Caco-2 (cell line): ENCODE results near the gene RNF166. TPM values are rescaled to one million over a fixed set of nuclear protein-coding genes. Genes with fewer than 3 reads are reported as not detected.

Source experiments
- BruUV-seq: library from RNA; stranded (reverse); fragments of 400-500 nt; replicated peaks from 2 replicates; lab custom pipeline; 2021; lab: Mats Ljungman, UMichigan
- CTCF ChIA-PET: fragments of 300-600 bp; sonication (Branson Sonifier 250); formaldehyde crosslinking; loops from one replicate; lab custom pipeline; 2022; ENCODE audit warnings: antibody characterized with exemption; lab: Charles Lee
- POLR2A ChIA-PET: fragments of 300-600 bp; sonication (Branson Sonifier 250); formaldehyde crosslinking; loops from one replicate; lab custom pipeline; 2022; ENCODE audit warnings: antibody characterized with exemption; lab: Charles Lee
- DNase-seq, 2 experiments: peaks; one replicate each; pipeline versions ENCODE4 v3.0.0 to v3.0.0-alpha.2; 2020 to 2022
- H3K27me3 ChIP-seq: replicated peaks from 2 replicates; pipeline ENCODE4 v1.6.0; 2011; ENCODE audit warnings: low read length; ENCODE audit not compliant: control insufficient read depth, insufficient read depth
- H3K36me3 ChIP-seq: 2 replicates; pipeline ENCODE4 v1.5.1; 2011; ENCODE audit warnings: low read length; ENCODE audit not compliant: control insufficient read depth, insufficient read depth
- H3K4me1 ChIP-seq: fragments of 250-450 bp; sonication (Bioruptor Pico); 2 replicates; pipeline ENCODE4 v1.5.1; 2020; ENCODE audit warnings: mild to moderate bottlenecking
- H3K4me3 ChIP-seq: 2 replicates; pipeline ENCODE4 v1.5.1; 2011; ENCODE audit warnings: low read depth, mild to moderate bottlenecking, control low read depth, low read length
- H3K9me3 ChIP-seq: fragments of 250-450 bp; sonication (Bioruptor Pico); 2 replicates; pipeline ENCODE4 v1.5.1; 2020; ENCODE audit warnings: mild to moderate bottlenecking, moderate library complexity
- H3K27ac Mint-ChIP-seq: one replicate; pipeline ENCODE4 v1.8.0; 2022; ENCODE audit warnings: mixed read lengths; ENCODE audit not compliant: unreplicated experiment
- H3K27me3 Mint-ChIP-seq: one replicate; pipeline ENCODE4 v1.8.0; 2022; ENCODE audit warnings: mixed read lengths; ENCODE audit not compliant: insufficient read depth, unreplicated experiment
- H3K36me3 Mint-ChIP-seq: one replicate; pipeline ENCODE4 v1.8.0; 2022; ENCODE audit warnings: mild to moderate bottlenecking, mixed read lengths; ENCODE audit not compliant: insufficient read depth, unreplicated experiment
- H3K4me1 Mint-ChIP-seq: one replicate; pipeline ENCODE4 v1.8.0; 2022; ENCODE audit warnings: low read depth, mixed read lengths; ENCODE audit not compliant: unreplicated experiment
- H3K4me3 Mint-ChIP-seq: one replicate; pipeline ENCODE4 v1.8.0; 2022; ENCODE audit warnings: mild to moderate bottlenecking, moderate library complexity, mixed read lengths; ENCODE audit not compliant: unreplicated experiment
- H3K9me3 Mint-ChIP-seq: one replicate; pipeline ENCODE4 v1.8.0; 2022; ENCODE audit warnings: mixed read lengths; ENCODE audit not compliant: unreplicated experiment
- CTCF ChIP-seq, 2 experiments: fragments of 200-600 bp in 1 of 2; IDR thresholded peaks; 1 replicate in 1 of 2; 2 replicates in 1 of 2; pipeline versions ENCODE4 v1.5.1 to v1.8.0; 2011 to 2022; ENCODE audit warnings: antibody characterized with exemption in 1 of 2, control low read depth in 1 of 2, inconsistent platforms in 1 of 2, low read depth in 1 of 2, low read length in 1 of 2, mild to moderate bottlenecking in 1 of 2, moderate library complexity in 1 of 2; ENCODE audit not compliant: insufficient read depth in 1 of 2, severe bottlenecking in 1 of 2, unreplicated experiment in 1 of 2
- intact Hi-C: fragments of 100-400 bp; cut with micrococcal nuclease; formaldehyde crosslinking; loops from one replicate; pipeline ENCODE4 v1.10.0; 2022; ENCODE audit not compliant: unreplicated experiment
- total RNA-seq: library from RNA; stranded (reverse); gene quantifications from 2 replicates; pipeline ENCODE4 v1.2.3, GENCODE V29; 2022

RNF166 gene
- total RNA-seq, 1 experiment from 2014 or later, result 37.3 TPM

GRCh38 chr16:88678224-88678979, 27.8 kb downstream of the RNF166 start:
- intact Hi-C loops, result no loop called here
- no TSS peak for BruUV-seq
- H3K27ac Mint-ChIP-seq, result no peak overlapping the region
- POLR2A ChIA-PET, result no interaction called here
- Histone ChIP-seq H3K4me3 (no peak overlapping the region), H3K9me3 (no peaks in the 10 kb centered on the region), H3K27me3 (no peaks in the 10 kb centered on the region), H3K36me3 (no peaks in the 10 kb centered on the region), H3K4me1 (no peaks in the 10 kb centered on the region)
- no peak for TF ChIP-seq CTCF (IDR thresholded peaks at IDR 0.05; ENCODE audit: insufficient read depth in 1 of 2, low read depth in 1 of 2, low read length in 1 of 2, severe bottlenecking in 1 of 2, unreplicated experiment in 1 of 2)
- peaks cover 8% of the 10 kb centered on the region for H3K36me3 Mint-ChIP-seq
- DNase-seq, result no peak
- no peaks in the 10 kb centered on the region for H3K4me1 Mint-ChIP-seq
- H3K27me3 Mint-ChIP-seq, result no peaks in the 10 kb centered on the region
- no peak overlapping the region for H3K4me3 Mint-ChIP-seq
- H3K9me3 Mint-ChIP-seq, result no peaks in the 10 kb centered on the region
- CTCF ChIA-PET, result no interaction called here

- Mint-ChIP-seq H3K4me3 (no peak overlapping the region), H3K36me3 (peaks cover 8% of the 10 kb centered on the region), H3K27ac (no peak overlapping the region), H3K4me1 (no peaks in the 10 kb centered on the region), H3K27me3 (no peaks in the 10 kb centered on the region), H3K9me3 (no peaks in the 10 kb centered on the region)
- H3K36me3 ChIP-seq, result no peaks in the 10 kb centered on the region
- intact Hi-C loops, result no loop called here
- H3K4me3 ChIP-seq, result no peak overlapping the region
- DNase-seq, result no peak
- POLR2A ChIA-PET, result no interaction called here
- CTCF ChIA-PET, result no interaction called here
- H3K9me3 ChIP-seq, result no peaks in the 10 kb centered on the region
- no TSS peak for BruUV-seq
- no peak for TF ChIP-seq CTCF (IDR thresholded peaks at IDR 0.05; ENCODE audit: insufficient read depth in 1 of 2, low read depth in 1 of 2, low read length in 1 of 2, severe bottlenecking in 1 of 2, unreplicated experiment in 1 of 2)
- H3K27me3 ChIP-seq, result no peaks in the 10 kb centered on the region
- H3K4me1 ChIP-seq, result no peaks in the 10 kb centered on the region
Observed at GRCh38 chr16:88677721-88678120, 28.5 kb downstream of the RNF166 start.

- no peaks in the 10 kb centered on the region for H3K4me1 Mint-ChIP-seq
- no TSS peak for BruUV-seq
- H3K9me3 ChIP-seq, result no peaks in the 10 kb centered on the region
- no peak overlapping the region for H3K27ac Mint-ChIP-seq
- no peaks in the 10 kb centered on the region for H3K9me3 Mint-ChIP-seq
- no peak overlapping the region for H3K4me3 Mint-ChIP-seq
- H3K4me1 ChIP-seq, result no peaks in the 10 kb centered on the region
- H3K27me3 ChIP-seq, result no peaks in the 10 kb centered on the region
- ChIA-PET CTCF (no interaction called here), POLR2A (no interaction called here)
- intact Hi-C loops, result no loop called here
- DNase-seq, result no peak
- H3K36me3 ChIP-seq, result no peaks in the 10 kb centered on the region
- TF ChIP-seq CTCF (IDR thresholded peaks at IDR 0.05; ENCODE audit: insufficient read depth in 1 of 2, low read depth in 1 of 2, low read length in 1 of 2, severe bottlenecking in 1 of 2, unreplicated experiment in 1 of 2), result no peak
- H3K4me3 ChIP-seq, result no peak overlapping the region
- peaks cover 8% of the 10 kb centered on the region for H3K36me3 Mint-ChIP-seq
- H3K27me3 Mint-ChIP-seq, result no peaks in the 10 kb centered on the region
Observed at GRCh38 chr16:88676502-88677242, 29.5 kb downstream of the RNF166 start.
